GM12878 (cell line): ENCODE results near the gene UNC93A. TPM values are rescaled to one million over a fixed set of nuclear protein-coding genes. Genes with fewer than 3 reads are reported as not detected.

Source experiments
- ATAC-seq: fragments of 200-7000 bp; cut with Tn5 transposase; 3 replicates; pipeline ENCODE4 v1.9.1; 2020; ENCODE audit warnings: mild to moderate bottlenecking, moderate library complexity
- BruUV-seq: library from RNA; stranded (reverse); fragments of 400-500 nt; replicated peaks from 2 replicates; lab custom pipeline; 2021; lab: Mats Ljungman, UMichigan
- CTCF ChIA-PET: fragments of 300-600 bp; sonication (Branson Sonifier 250); formaldehyde crosslinking; extraction: SDS; loops from one replicate; lab custom pipeline; 2021; ENCODE audit warnings: inconsistent platforms; lab: Yijun Ruan, JAX
- POLR2A ChIA-PET: fragments of 350-600 bp; formaldehyde crosslinking; extraction: SDS; loops from one replicate; lab custom pipeline; 2021; ENCODE audit warnings: inconsistent platforms; lab: Charles Lee
- RAD21 ChIA-PET: fragments of 300-600 bp; sonication (Branson Sonifier 250); formaldehyde crosslinking; loops from one replicate; lab custom pipeline; 2023; ENCODE audit warnings: antibody characterized with exemption; ENCODE audit not compliant: unreplicated experiment; lab: Charles Lee
- SMC1A ChIA-PET: fragments of 300-600 bp; sonication (Branson Sonifier 250); formaldehyde crosslinking; loops from one replicate; lab custom pipeline; 2023; ENCODE audit not compliant: unreplicated experiment, uncharacterized antibody; lab: Charles Lee
- DNase-seq: peaks from one replicate; pipeline ENCODE4 v3.0.0-alpha.2; 2011; ENCODE audit warnings: low read depth, low spot score
- FAIRE-seq: peaks from 3 replicates; lab custom pipeline; 2011; peaks lifted over from hg19 to GRCh38; lab: Jason Lieb, UNC
- H2AFZ ChIP-seq: 2 replicates; pipeline ENCODE4 v1.6.0; 2011; ENCODE audit warnings: low read depth, low read length, control low read depth; ENCODE audit not compliant: control insufficient read depth
- H3K27ac ChIP-seq: 2 replicates; pipeline ENCODE4 v1.5.1; 2011; ENCODE audit warnings: control low read depth; ENCODE audit not compliant: control insufficient read depth, insufficient read depth
- H3K27me3 ChIP-seq, 2 experiments: replicated peaks in 1 of 2; 2 replicates each; pipeline versions ENCODE4 v1.6.0 to v1.6.1; 2011; ENCODE audit warnings: low read length in 1 of 2; ENCODE audit not compliant: control insufficient read depth in 2 of 2, insufficient read depth in 2 of 2
- H3K36me3 ChIP-seq, 2 experiments: 2 replicates each; pipeline ENCODE4 v1.5.1; 2011; ENCODE audit warnings: low read length in 1 of 2; ENCODE audit not compliant: control insufficient read depth in 2 of 2, insufficient read depth in 2 of 2
- H3K4me1 ChIP-seq: 2 replicates; pipeline ENCODE4 v1.6.1; 2011; ENCODE audit warnings: mild to moderate bottlenecking, low read length, moderate library complexity, mixed read lengths; ENCODE audit not compliant: control insufficient read depth, insufficient read depth
- H3K4me2 ChIP-seq: 2 replicates; pipeline ENCODE4 v1.6.0; 2011; ENCODE audit warnings: control low read depth; ENCODE audit not compliant: control insufficient read depth, insufficient read depth
- H3K4me3 ChIP-seq: fragments of 200-600 bp; sonication (generic); 2 replicates; pipeline ENCODE4 v1.5.1; 2016
- H3K79me2 ChIP-seq: 2 replicates; pipeline ENCODE4 v1.6.0; 2011; ENCODE audit warnings: low read length; ENCODE audit not compliant: control insufficient read depth, insufficient read depth
- H3K9ac ChIP-seq: 2 replicates; pipeline ENCODE4 v1.8.0; 2011; ENCODE audit warnings: low read length, control low read depth, mixed read lengths; ENCODE audit not compliant: control insufficient read depth, insufficient read depth
- H3K9me3 ChIP-seq: replicated peaks from 3 replicates; pipeline ENCODE4 v1.5.1; 2011; ENCODE audit warnings: mild to moderate bottlenecking, low read length; ENCODE audit not compliant: control insufficient read depth, insufficient read depth
- H4K20me1 ChIP-seq: 2 replicates; pipeline ENCODE4 v1.6.0; 2011; ENCODE audit not compliant: control insufficient read depth, insufficient read depth
- CUX1 ChIP-seq: IDR thresholded peaks from 2 replicates; pipeline ENCODE4 v1.6.1; 2012; ENCODE audit warnings: improper control_type of control experiment, low read depth, low read length; ENCODE audit not compliant: insufficient replicate concordance
- DPF2 ChIP-seq: fragments of 450-650 bp; IDR thresholded peaks from 2 replicates; pipeline ENCODE4 v1.6.1; 2017; ENCODE audit warnings: mild to moderate bottlenecking
- ELK1 ChIP-seq: IDR thresholded peaks from 2 replicates; pipeline ENCODE4 v1.6.1; 2012; ENCODE audit warnings: low read depth, low read length, improper control_type of control experiment
- MEF2A ChIP-seq: IDR thresholded peaks from 2 replicates; pipeline ENCODE4 v1.6.1; 2011; ENCODE audit warnings: low read depth, mild to moderate bottlenecking, low read length, moderate library complexity; ENCODE audit not compliant: insufficient read depth
- NFXL1 ChIP-seq: fragments of 450-650 bp; IDR thresholded peaks from 2 replicates; pipeline ENCODE4 v1.6.1; 2017; ENCODE audit warnings: antibody characterized with exemption, mild to moderate bottlenecking, borderline replicate concordance
- POLR2AphosphoS2 ChIP-seq: IDR thresholded peaks from 2 replicates; pipeline ENCODE4 v1.6.1; 2011; ENCODE audit warnings: low read depth, mild to moderate bottlenecking, low read length, improper control_type of control experiment, moderate library complexity
- RAD51 ChIP-seq: fragments of 450-650 bp; IDR thresholded peaks from 2 replicates; pipeline ENCODE4 v1.6.1; 2016; ENCODE audit warnings: moderate library complexity, mild to moderate bottlenecking, inconsistent platforms
- RBBP5 ChIP-seq: fragments of 200-600 bp; sonication (generic); conservative IDR thresholded peaks from 2 replicates; pipeline ENCODE4 v1.6.1; 2016
- SIN3A ChIP-seq: IDR thresholded peaks from 2 replicates; pipeline ENCODE4 v1.6.1; 2012; ENCODE audit warnings: low read depth, low read length, improper control_type of control experiment
- SIX5 ChIP-seq: IDR thresholded peaks from 2 replicates; pipeline ENCODE4 v1.6.1; 2011; ENCODE audit warnings: mild to moderate bottlenecking, low read depth, low read length, moderate library complexity; ENCODE audit not compliant: severe bottlenecking
- USF2 ChIP-seq: IDR thresholded peaks from 2 replicates; pipeline ENCODE4 v1.6.1; 2011; ENCODE audit warnings: low read depth, low read length, improper control_type of control experiment, borderline replicate concordance
- WGBS: methylation state at CpG from one replicate; pipeline ENCODE4 v1.1.6; 2016; ENCODE audit warnings: low lambda C conversion rate; ENCODE audit not compliant: insufficient replicate concordance, insufficient coverage; ENCODE audit errors: missing lambda C conversion rate; 5-methylcytosine and 5-hydroxymethylcytosine counted together
- in situ Hi-C: fragments of 300-500 bp; cut with MboI; formaldehyde crosslinking; loops from 9 replicates; pipeline ENCODE4 v1.14.3; 2018; ENCODE audit warnings: mixed read lengths
- intact Hi-C: fragments of 100-400 bp; cut with micrococcal nuclease; formaldehyde crosslinking; loops from one replicate; pipeline ENCODE4 v1.14.2; 2022; ENCODE audit not compliant: unreplicated experiment
- polyA plus RNA-seq, 11 experiments: library from polyadenylated mRNA; depleted of rRNA in 4 of 11; unstranded in 6 of 11; stranded (reverse) in 5 of 11; fragments of >200 nt; fragmentation: Nextera tagmentation in 4 of 11; fragmentation: Illumina TruSeq in 1 of 11; extraction: Ambion mirVana in 4 of 11; extraction: Trizol in 1 of 11; gene quantifications; 1 replicate in 1 of 11; 2 replicates in 10 of 11; pipeline versions ENCODE4 v1.2.1 to v1.2.3, GENCODE V29; 2011 to 2016; ENCODE audit warnings: inconsistent platforms in 2 of 11, missing spikeins in 2 of 11, low read depth in 1 of 11
- total RNA-seq, 4 experiments: library from RNA; depleted of rRNA in 3 of 4; stranded (reverse); fragments of >200 nt in 3 of 4; fragmentation: Illumina TruSeq in 1 of 4; extraction: Trizol in 1 of 4; gene quantifications; 2 replicates each; pipeline versions ENCODE4 v1.2.1 to v1.2.3, GENCODE V29; 2013 to 2021

Gene UNC93A
- total and polyA plus RNA-seq, 10 of the 15 experiments (the other 5 are each of a cell fraction or from before 2014, with no cell fraction given), result 0.37 TPM; not detected in 9

- no peak for TF ChIP-seq USF2
These were observed 50.8 kb downstream of the UNC93A start (continued) for GRCh38 chr6:167341665-167342655.

GRCh38 chr6:167342879-167343610, 51.9 kb downstream of the UNC93A start:
- H3K9ac ChIP-seq, result no peak overlapping the region
- WGBS, result 7% methylated on average over 14 of the region's 14 CpGs
- ChIA-PET SMC1A (no interaction called here), RAD21 (no interaction called here), POLR2A (no interaction called here), CTCF (interaction anchor here (0.6 kb wide), 1 partner anchor 8 kb away, joined by 3 read pairs; no protein-coding TSS in a partner anchor)
- no peaks in the 10 kb centered on the region for H3K79me2 ChIP-seq
- no TSS peak for BruUV-seq
- H3K27ac ChIP-seq, result no peak overlapping the region
- H3K9me3 ChIP-seq, result no peaks in the 10 kb centered on the region
- no peaks in the 10 kb centered on the region for H3K36me3 ChIP-seq
- in situ Hi-C loops (no loop called here), intact Hi-C loops (no loop called here)
- no peak for ATAC-seq
- no peak overlapping the region for H3K4me3 ChIP-seq
- no peaks in the 10 kb centered on the region for H3K4me1 ChIP-seq
- H3K27me3 ChIP-seq, result peaks cover 2 to 3% of the 10 kb centered on the region in 2 experiments; a peak in 1 of 4 replicates
- H4K20me1 ChIP-seq, result no peaks in the 10 kb centered on the region
- no peak for DNase-seq
- FAIRE-seq, result no peak
- no peak overlapping the region for H3K4me2 ChIP-seq
- H2AFZ ChIP-seq, result no peak overlapping the region
- no peak for TF ChIP-seq SIN3A
- TF ChIP-seq POLR2AphosphoS2, result no peak
- no peak for TF ChIP-seq NFXL1
- TF ChIP-seq RBBP5, result no peak
- TF ChIP-seq CUX1, result no peak
- no peak for TF ChIP-seq SIX5
- TF ChIP-seq ELK1, result no peak
- no peak for TF ChIP-seq DPF2
- no peak for TF ChIP-seq MEF2A
- TF ChIP-seq RAD51, result no peak
- TF ChIP-seq, all 136 proteins: peak for 0
